AG04449 (cell line): ENCODE results near the gene HID1.
A peak's percentile ranks its signal among the peaks of the same experiment; 100 is the strongest.

ENCODE experiments used
- CTCF ChIA-PET: fragments of 350-600 bp; formaldehyde crosslinking; extraction: SDS; loops from one replicate; lab custom pipeline; 2021; ENCODE audit warnings: antibody characterized with exemption; lab: Yijun Ruan, JAX
- POLR2A ChIA-PET: fragments of 400-600, 350-600 bp; formaldehyde crosslinking; extraction: SDS; loops from one replicate; lab custom pipeline; 2020; ENCODE audit warnings: antibody characterized with exemption, inconsistent platforms; lab: Yijun Ruan, JAX
- DNase-seq: peaks from one replicate; pipeline ENCODE4 v3.0.0-alpha.2; 2010; ENCODE audit warnings: low read depth, low spot score
- H3K4me3 ChIP-seq: 2 replicates; pipeline ENCODE4 v1.5.1; 2011; ENCODE audit warnings: low read depth, mild to moderate bottlenecking, control low read depth, low read length
- CTCF ChIP-seq: IDR thresholded peaks from one replicate; pipeline ENCODE4 v1.5.1; 2011; ENCODE audit warnings: mild to moderate bottlenecking, moderate library complexity, low read length, control low read depth, inconsistent platforms; ENCODE audit not compliant: insufficient read depth; ENCODE audit errors: missing control alignments

The HID1 gene

GRCh38 chr17:74921026-74921681, 51.4 kb downstream of the HID1 start:
- H3K4me3 ChIP-seq = no peak overlapping the region
- ChIA-PET POLR2A (no interaction called here), CTCF (interaction anchor here (1.0 to 8.5 kb wide), 2 partner anchors 35 to 40 kb away, joined by 6 to 109 read pairs; no protein-coding TSS in a partner anchor)
- DNase-seq = no peak
- no peak for TF ChIP-seq CTCF

- CTCF ChIA-PET = interaction anchor here (1.0 to 8.5 kb wide), 3 partner anchors 35 to 40 kb away, joined by 6 to 109 read pairs (median 16); no protein-coding TSS in a partner anchor
- H3K4me3 ChIP-seq = no peak overlapping the region
- no peak for DNase-seq
- no peak for TF ChIP-seq CTCF
- POLR2A ChIA-PET = no interaction called here
Observed at GRCh38 chr17:74920642-74921025, 51.9 kb downstream of the HID1 start.

- DNase-seq = no peak
- CTCF ChIA-PET = interaction anchor here (2.7 to 8.5 kb wide), 2 partner anchors 36 to 41 kb away, joined by 16 to 109 read pairs; no protein-coding TSS in a partner anchor
- TF ChIP-seq CTCF = no peak
- POLR2A ChIA-PET = no interaction called here
- no peak overlapping the region for H3K4me3 ChIP-seq
Observed at GRCh38 chr17:74920306-74920620, 52.3 kb downstream of the HID1 start.

- CTCF ChIA-PET = interaction anchor here (0.6 to 8.5 kb wide), 4 partner anchors 36 to 454 kb away, joined by 4 to 109 read pairs (median 10); no protein-coding TSS in a partner anchor
- POLR2A ChIA-PET = no interaction called here
- TF ChIP-seq CTCF = peak; percentile 38
- DNase-seq = no peak
- no peak overlapping the region for H3K4me3 ChIP-seq
Observed at GRCh38 chr17:74919440-74920305, 52.9 kb downstream of the HID1 start.

- ChIA-PET POLR2A (no interaction called here), CTCF (interaction anchor here (1.6 to 8.5 kb wide), 3 partner anchors 37 to 128 kb away, joined by 4 to 109 read pairs (median 16); no protein-coding TSS in a partner anchor)
- no peak for TF ChIP-seq CTCF
- DNase-seq = no peak
- no peak overlapping the region for H3K4me3 ChIP-seq
Observed at GRCh38 chr17:74918906-74919305, 53.7 kb downstream of the HID1 start.

GRCh38 chr17:74917430-74917829, 55.1 kb downstream of the HID1 start:
- CTCF ChIA-PET = no interaction called here

More at GRCh38 chr17:74917430-74917829, 55.1 kb downstream of the HID1 start:
- H3K4me3 ChIP-seq = no peak overlapping the region
- no peak for DNase-seq
- POLR2A ChIA-PET = no interaction called here
- no peak for TF ChIP-seq CTCF
